HPDE6-E6E7 (cell line): Measurements from ENCODE around the gene HPX.
"Not testable (repeated sequence)": the region's sequence is repeated elsewhere in the genome, so short reads cannot be mapped to it uniquely, and the experiment has no call there.

Source experiments
- DNase-seq: peaks from one replicate; pipeline ENCODE4 v3.0.0; 2011; ENCODE audit warnings: missing footprints; ENCODE audit errors: extremely low spot score

HPX gene

DNA sequence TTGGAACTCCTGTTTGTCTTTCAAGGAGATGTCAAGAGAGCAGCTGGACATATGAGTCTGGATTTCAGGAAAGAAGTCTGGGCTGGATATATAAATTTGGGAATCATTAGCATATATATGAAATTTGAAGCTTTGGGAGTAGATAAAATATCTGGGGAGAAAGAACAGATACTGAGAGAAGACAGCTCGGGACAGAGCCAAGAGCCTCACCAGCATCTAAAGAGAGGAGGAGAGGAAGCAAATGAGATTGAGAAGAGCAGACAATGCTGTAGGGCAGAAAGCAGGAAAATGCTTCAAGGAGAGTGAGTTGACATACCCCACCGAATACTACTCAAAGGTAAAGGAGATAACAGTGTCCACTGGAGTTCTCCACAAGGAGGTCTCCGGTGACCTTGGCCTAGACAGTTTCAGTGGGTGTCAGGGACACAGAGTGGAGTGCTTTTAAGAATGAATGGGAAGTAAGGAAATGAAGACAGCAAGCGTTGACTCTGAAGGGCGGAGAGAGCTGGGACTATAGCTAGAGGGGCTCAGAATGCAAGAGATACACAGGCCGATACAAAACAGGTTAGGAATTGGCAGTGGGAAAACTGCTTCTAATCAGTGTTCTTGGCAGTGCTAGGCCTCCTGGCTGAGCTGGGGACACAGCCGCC is 22.8 kb downstream of the HPX start:
- no peak for DNase-seq

DNA sequence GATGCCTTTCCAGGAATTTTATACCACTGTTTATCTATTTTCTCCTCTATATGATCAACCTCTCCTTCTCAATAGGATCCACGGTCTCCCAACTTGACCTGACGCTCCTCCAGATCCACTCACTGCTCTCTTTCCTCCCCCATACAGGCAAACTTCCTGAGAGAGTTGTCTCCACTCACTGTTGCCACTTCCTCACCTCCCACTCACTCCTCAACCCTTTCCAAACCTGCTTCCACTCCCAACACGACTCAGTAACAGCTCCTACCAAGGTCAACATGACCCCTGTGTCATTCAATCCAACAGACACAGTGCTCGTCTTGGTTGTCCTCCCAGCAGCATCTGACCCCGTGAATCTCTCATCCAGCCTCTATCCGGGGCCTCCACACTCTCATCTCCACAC is 25.0 kb downstream of the HPX start:
- DNase-seq: no peak

DNA sequence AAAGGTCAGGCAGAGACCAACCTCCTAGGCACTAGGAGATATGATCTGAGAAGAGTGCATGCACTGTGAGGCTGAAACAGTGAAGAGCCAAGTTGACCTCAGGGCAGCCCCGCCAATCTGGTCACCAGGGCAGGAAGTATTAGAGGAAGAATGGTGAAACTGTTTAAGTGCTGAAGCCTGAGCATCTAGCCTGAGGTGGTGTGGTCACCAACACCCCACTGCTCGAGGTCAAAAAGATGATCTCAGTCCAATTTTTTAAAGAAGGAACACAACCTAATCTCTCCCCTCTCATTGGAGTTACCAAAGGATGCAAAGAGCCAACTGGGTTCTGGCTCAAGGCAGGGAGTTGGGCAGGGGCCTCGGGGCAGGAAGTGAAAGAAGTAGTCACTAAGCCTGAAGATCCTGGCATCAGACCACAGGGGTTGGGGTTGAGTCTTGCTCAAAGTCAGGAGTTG is 25.9 kb downstream of the HPX start:
- DNase-seq: no peak

DNA sequence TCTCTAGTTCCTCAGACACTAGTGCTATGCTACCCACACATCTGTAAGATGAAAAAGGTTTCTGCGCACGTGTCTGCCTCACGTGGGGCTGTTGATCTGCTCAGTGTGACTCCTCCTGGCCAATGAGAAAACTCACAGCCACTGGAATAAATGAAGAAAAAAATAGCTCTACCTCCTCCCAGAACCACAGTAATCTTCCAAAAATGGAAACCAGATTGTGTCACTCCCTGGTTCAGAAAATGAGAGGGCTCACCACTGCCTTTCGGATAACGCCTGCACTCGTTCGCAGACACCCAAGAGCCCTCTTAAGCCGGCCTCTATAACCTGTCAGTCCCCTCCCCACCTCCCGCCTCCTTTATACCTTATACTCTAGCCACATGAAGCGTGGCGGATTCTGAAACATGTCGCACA is 27.0 kb downstream of the HPX start:
- DNase-seq: no peak

DNA sequence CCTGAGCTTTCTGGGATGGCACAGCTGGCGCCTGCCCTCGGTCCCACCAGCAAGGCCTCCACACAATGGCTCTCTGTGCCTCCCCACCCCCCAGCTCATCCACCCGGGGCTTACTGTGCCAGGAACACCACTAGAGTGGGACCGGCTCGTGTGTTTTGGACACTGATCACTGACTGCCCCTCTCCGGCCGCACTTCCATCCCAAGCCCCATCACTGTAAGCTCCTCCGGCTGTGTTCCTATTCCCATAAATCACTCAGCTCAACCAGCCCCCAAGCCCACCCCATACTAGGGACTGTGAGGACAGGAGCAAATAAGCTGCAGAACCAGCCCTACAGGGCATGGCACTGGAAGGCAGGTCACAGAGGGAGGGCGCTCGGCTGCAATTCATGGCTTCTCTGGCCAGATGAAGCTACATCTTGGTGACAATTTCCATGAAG is 29.2 kb downstream of the HPX start:
- no peak for DNase-seq

DNA sequence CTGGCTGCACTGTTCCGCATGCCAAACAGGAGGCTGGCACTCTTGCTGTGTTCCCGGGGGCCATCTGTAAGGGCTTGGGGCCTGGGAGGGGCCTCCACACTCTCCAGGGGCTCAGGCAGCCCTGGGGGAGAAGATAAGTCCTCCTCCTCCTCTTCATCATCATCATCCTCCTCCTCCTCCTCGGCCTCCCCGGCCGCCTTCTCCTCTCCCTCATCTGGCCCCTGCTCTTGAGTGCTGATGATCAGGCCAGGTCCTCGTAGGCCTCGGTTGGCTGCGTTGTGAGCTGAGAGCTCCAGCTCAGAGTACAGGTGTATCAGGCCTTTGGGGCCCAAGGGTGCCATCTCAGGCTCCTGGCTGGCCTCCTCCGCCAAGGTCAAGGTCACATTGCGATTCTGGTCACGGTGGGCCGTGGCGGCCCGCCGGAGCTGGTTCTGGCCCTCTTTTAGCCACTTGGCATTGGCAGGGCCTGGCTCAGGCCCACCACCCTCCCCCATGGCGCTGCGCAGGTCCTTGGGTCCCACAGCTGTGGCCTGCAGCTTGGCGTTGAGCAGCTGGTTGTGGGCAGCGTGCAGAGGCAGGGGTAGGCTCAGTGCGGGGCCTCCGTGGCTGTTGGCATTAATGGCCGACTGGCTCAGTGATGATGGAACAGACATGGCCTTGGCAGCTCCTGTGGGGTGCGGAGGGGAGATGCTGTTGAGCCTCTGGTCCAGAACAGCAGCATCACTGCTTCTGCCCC is 29.9 kb downstream of the HPX start:
- no peak for DNase-seq

DNA sequence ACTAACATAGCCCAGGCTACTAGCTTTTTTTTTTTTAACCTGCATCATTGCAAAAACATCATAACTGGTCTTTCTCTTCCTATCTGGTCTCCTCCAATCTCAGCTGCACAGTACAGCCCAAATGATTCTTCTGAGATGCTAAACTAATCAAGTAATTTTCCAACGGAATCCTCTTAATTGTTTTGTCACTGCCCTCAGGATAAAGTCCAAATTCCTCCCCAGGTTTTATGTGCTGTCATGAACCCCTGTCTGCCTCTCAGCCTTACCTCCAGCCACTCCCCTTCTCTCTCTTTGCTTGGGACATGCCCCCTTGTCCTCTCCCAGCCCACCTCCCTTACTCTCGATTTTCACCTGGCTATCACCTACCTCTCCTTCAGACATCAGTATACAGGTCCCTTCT is 34.4 kb downstream of the HPX start:
- no peak for DNase-seq

DNA sequence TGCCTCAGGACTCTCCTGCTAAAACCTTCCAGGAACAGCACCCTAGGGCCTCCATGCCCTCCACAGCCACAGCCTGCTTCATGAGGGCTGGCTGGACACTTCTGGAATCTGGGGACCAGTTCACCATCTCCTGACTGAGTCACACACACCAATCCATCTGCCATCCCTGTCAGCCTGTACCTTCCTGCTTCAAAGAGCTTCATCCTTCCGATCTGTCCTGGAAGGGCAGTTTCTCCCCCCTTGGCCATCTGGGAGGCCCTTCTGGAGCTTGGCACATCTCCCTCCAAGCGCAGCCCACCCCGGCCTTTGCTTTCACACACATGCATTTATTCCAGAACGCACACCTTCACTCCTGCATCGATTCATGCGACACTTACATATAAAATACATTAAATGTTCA is 34.9 kb downstream of the HPX start:
- DNase-seq: no peak

DNA sequence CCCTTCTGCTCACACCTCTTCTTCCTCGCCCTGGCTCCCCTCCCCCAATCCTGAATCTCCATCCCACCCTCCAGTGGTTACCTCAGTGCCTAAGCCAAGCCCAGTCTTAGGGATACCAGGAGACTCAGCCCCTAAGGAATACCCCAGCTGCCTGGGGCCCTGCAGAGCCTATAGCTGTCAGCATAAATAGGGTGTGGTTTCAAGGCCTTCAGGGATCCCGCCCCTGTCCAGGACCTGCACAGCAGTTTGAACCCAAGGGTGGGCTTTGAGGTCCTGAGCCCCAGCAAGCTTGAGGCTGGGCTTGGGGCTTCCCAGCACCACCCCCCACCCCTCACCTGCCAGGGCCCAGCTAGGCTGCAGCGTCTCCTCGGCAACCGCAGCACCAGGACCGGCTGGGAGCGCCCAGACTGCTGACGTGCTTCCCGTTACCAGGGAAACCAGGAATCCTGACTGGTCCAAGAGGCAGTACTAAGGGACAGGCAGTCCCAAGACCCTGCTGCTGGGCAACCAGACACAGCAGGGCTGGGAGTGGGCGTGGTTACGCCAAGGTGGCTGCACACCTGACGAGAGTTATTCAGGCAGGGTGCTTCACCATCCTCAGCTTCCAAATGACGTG is 35.6 kb downstream of the HPX start:
- no peak for DNase-seq

DNA sequence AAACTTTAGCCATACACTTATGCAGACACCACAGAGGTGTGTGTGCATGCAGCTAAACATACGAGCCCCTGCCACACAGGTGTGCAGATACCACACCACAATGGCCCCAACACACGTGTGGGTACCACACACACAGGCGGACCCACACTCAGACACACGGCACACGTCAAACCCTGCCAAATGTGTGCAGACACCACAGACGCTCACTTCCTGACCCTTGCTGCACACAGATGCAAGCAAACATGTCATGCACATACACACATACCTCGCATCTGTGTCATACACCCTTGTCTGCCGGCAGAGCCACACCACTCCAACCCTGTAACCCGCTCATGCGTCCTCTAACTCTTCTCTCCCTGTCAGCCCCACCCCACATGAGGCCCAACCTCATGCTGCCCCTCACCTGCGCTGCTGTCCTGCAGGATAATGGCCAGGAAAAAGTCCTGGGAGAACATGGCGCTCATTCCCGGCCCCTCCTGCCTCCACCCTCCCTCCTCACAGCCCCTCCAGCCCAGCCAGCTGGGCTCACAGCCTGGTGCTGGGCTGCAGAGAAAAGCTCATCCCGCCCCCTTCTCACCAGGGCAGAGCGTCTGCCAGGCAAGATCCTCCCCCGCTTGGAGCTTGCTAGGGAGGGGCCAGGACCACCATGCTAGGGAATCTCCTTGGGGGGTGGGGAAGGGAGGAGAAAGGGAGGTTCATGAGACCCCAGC is 36.3 kb downstream of the HPX start:
- no peak for DNase-seq

DNA sequence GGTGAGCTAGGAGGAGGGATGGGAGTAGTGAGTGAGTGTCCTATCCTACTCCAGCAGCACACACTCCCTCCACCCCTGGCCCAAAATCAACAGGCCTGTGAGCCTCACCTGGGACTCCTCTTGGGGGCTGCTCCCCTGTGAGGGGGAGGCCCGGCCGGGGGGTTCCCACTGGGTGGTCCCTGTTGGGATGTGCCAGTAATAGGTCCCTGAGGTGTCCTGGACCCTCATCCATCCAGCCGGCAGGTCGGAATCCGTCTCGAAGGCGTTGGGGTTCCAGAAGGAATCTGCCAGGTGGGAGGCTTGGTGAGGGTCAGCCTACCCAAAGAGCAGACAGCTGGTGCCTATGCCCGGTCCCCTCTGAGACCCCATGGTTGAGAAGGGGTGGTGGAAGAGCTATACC is 37.2 kb downstream of the HPX start:
- DNase-seq: no peak

DNA sequence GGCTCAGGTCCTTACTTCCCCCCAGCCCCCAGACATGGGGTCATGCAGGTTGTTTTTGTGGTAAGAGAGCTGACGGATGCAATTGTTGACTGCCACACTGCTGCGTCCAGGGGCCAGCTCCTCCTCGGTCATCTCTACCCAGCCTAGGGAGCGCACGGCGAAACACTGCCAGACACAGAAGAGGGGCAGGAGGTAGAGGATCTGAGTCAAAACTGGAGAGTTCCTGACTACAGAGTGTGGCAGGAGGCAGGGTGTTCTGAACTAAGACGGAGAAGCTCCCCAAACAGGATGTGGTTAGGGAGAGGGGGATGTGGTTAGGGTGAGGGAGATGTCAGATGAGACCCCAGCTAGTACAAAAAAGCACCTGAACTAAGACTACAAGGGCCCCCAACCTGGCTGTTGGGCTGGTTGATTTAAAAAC is 38.2 kb downstream of the HPX start:
- no peak for DNase-seq

DNA sequence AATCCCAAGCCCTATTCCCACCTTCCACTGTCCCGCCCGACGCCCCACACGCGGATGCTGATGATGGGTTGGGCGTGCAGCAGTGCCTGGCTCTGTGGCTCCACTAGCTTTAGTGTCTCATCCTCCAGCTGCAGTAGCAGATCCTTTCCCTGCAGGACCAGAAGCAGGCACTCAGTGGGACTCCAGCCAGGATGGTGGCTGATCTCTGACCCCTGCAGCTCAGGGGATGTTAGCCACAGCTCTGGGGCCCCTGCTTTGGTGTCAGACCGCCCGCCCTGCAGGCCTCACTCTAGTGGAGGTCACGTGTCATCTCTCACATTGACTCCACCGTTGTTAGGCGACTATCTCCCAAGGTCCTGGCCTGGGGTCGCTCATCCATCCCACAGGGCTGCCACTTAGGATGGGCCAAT is 38.7 kb downstream of the HPX start:
- DNase-seq: no peak

DNA sequence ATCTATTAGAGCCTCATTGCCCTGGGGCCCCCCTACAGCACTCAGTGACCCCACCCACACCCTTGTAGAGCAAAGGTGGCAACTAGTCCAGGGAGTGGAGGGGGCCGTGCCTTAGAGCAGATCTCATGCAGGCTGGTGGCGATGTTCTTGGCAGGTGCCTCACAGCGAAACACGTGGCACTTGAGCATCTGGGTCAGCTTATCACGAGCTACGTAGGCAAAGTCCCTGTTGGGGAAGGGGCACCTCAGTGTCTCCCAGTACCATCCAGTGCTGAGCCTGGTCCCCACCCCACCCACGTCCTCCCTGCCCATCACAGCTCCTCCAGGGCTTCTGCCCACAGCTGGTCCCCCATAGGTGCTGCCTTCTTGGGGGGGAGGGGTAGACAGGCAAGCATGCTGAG is 39.3 kb downstream of the HPX start:
- no peak for DNase-seq

DNA sequence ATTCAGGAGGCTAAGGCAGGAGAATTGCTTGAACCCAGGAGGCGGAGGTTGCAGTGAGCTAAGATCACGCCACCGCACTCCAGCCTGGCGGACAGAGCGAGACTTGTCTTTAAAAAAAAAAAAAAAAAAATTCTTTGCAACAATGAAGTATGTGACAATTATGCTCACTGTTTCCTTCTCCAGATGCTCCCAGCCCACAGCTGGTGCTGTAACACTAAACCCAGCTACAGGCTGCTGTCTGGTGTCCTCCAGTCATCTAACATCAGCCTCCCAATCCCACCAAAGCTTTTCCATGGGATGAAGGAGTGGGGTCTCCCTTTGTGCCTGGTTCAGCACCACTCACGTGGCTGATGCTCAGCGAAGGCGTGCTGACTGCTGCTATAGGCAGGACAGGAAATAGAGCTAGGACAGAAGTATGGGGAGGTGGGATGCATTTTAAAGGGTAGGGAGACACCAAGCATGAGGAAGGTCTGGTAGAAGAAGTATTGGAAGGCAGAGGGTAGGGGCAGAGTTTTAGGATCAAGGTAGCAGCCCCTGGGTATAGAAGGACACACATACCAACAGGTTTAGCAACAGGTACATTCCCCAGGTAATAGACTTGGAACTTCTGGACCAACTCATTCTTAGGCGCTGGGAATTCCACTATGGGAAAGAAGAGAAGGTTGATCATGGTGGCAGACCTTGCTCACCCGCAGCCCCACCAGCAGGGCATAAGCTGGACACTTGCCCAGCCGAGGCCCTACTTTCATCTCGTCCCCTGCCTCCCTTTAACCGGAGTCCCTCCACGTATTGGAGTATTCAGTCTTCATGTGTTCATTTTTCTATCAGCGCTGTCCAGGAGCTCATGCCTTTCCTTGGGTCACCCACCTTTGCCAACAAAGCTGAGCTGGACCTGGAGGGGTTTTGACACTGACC is 40.1 kb downstream of the HPX start:
- DNase-seq: no peak

DNA sequence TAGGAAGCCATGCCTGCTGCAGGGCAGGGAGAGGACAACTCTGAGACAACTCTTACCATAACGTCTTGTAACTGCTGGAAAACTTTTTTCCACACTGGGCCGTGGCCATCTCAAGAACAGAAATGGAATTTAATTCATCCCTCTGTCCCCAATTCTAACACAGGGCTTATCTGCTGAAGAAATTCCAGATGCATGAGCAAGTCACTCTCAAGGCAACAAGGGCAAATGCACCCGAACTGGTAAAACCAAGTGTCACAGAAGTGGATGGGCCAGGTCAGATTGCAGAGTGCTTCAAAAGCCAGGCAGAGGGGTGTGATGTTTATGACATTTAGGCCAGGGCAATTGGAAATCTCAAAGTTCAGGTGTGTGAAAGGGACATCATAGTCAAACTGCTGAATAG is 43.2 kb downstream of the HPX start:
- DNase-seq: no peak

DNA sequence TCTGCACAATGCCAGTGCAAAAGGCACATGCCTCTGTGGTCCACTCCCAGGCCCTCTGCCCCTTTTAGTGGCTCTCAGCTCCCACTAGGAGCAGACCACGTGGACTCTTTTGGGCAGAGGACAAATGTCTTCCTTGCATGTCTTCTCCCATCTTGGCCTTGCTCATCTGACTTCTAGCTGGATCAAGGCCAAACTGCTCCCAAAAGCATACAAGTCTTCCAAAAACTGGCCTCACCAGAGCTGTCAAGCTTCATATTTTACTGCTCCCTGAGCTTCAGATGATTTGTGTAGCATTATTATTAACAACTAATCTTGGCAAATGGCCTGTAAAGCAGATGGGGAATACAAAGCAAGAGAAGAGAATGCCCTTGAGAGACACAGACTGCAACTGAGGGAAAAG is 43.6 kb downstream of the HPX start:
- no peak for DNase-seq

DNA sequence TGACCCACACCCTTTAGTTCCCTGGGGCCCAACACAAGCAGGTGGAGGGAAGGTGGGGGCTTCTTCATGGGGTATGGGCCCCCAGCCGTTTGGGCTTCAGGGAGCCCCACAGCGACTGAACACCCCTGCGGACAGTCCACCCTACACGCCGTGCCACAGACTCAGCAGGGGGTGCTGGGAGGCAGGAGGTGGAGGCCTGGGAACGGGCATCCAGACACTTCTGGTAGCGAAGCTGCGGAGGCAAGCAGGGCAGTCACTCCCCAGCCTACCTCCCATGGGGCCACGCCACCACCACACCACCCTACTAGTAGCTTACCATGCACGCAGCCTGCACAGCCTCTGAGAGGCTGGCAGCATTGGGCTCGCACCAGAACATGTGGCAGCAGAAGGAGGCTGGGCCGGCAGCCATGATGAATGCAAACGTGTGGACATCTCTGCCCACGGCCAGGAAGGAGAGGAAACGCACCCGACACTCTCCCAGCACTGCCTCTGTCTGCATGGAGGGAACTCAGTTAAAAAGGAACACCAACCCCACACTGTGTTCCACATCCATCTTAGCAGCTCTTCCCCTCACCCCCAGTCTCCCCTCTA is 45.2 kb downstream of the HPX start:
- no peak for DNase-seq

DNA sequence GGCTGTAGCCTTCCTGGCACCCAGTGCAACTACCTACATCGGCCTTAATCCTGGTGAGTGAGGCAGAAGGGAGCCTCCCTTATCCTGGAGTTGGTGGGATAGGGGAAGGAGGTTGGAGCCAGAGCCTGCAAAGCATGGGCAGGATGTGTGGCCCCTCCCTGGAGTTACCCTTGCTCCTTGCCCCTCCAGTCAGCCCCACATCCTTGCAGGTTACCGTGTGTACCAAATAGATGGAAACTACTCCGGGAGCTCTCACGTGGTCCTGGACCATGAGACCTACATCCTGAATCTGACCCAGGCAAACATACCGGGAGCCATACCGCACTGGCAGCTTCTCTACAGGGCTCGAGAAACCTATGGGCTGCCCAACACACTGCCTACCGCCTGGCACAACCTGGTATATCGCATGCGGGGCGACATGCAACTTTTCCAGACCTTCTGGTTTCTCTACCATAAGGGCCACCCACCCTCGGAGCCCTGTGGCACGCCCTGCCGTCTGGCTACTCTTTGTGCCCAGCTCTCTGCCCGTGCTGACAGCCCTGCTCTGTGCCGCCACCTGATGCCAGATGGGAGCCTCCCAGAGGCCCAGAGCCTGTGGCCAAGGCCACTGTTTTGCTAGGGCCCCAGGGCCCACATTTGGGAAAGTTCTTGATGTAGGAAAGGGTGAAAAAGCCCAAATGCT is 46.7 kb downstream of the HPX start:
- no peak for DNase-seq

DNA sequence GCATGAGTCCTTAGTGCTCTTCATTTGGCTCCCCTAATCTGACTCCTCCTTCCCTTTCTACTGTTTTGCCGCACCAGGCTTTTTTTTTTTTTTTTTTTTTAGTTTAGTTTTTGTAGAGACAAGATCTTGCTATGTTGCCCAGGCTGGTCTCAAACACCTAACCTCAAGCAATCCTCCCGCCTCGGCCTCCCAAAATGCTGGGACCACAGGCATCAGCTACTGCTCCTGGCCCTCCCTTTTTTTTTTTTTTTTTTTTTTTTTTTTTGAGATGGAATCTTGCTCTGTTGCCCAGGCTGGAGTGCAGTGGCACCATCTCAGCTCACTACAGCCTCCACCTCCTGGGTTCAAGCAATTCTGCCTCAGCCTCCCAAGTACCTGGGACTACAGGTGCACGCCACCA is 48.5 kb downstream of the HPX start:
- DNase-seq: not testable (repeated sequence)
